Lower lobe of right lung (tissue), 2 donors: ENCODE measurements around the gene QSOX2. TPM values are rescaled to one million over a fixed set of nuclear protein-coding genes. Genes with fewer than 3 reads are reported as not detected.

Experiments used
- ATAC-seq, 2 donors: fragments of 200-7000 bp; cut with Tn5 transposase; one replicate each; pipeline ENCODE4 v1.9.1; 2020 to 2022; ENCODE audit warnings: mild to moderate bottlenecking in 2 of 2, moderate library complexity in 2 of 2
- DNase-seq: peaks from one replicate; pipeline ENCODE4 v3.0.0-alpha.2; 2020
- H3K27ac ChIP-seq: fragments of 200-600 bp; one replicate; pipeline ENCODE4 v1.8.0; 2022
- H3K27me3 ChIP-seq: fragments of 200-600 bp; one replicate; pipeline ENCODE4 v1.8.0; 2022; ENCODE audit warnings: low read depth
- H3K36me3 ChIP-seq: fragments of 200-600 bp; one replicate; pipeline ENCODE4 v1.8.0; 2022; ENCODE audit warnings: mild to moderate bottlenecking
- H3K4me1 ChIP-seq: fragments of 200-600 bp; one replicate; pipeline ENCODE4 v1.8.0; 2022
- H3K4me3 ChIP-seq: fragments of 200-600 bp; one replicate; pipeline ENCODE4 v1.8.0; 2022; ENCODE audit warnings: mild to moderate bottlenecking
- H3K9me3 ChIP-seq: fragments of 200-600 bp; one replicate; pipeline ENCODE4 v1.8.0; 2022
- CTCF ChIP-seq: fragments of 200-600 bp; IDR thresholded peaks from one replicate; pipeline ENCODE4 v1.8.0; 2022; ENCODE audit warnings: antibody characterized with exemption, mild to moderate bottlenecking
- intact Hi-C: fragments of 100-400 bp; cut with DNase I; formaldehyde crosslinking; loops from one replicate; pipeline ENCODE4 v1.11.0; 2022
- total RNA-seq: library from RNA; stranded (reverse); fragmentation: NEBNext Ultra II Directional; extraction: Animal tissue kit (Norgen Biotek cat#: 25700); gene quantifications from one replicate; pipeline ENCODE4 v1.2.1, GENCODE V29; 2021
- donor health status: DM: no; HTN: yes; CAD: no; lungs with severe emphysema.

The QSOX2 gene
- total RNA-seq, 1 donor from 2014 or later = 10.5 TPM

- no peak for TF ChIP-seq CTCF
- H3K4me1 ChIP-seq = no peaks in the 10 kb centered on the region
- no peak overlapping the region for H3K27ac ChIP-seq
- H3K27me3 ChIP-seq = peaks cover 18% of the 10 kb centered on the region
- intact Hi-C loops = no loop called here
- ATAC-seq = no peak
- H3K36me3 ChIP-seq = peaks cover 45% of the 10 kb centered on the region
- H3K4me3 ChIP-seq = no peak overlapping the region
- no peak for DNase-seq
- H3K9me3 ChIP-seq = peaks cover 2% of the 10 kb centered on the region
Observed at GRCh38 chr9:136208675-136209074, 36.9 kb downstream of the QSOX2 start.

DNA sequence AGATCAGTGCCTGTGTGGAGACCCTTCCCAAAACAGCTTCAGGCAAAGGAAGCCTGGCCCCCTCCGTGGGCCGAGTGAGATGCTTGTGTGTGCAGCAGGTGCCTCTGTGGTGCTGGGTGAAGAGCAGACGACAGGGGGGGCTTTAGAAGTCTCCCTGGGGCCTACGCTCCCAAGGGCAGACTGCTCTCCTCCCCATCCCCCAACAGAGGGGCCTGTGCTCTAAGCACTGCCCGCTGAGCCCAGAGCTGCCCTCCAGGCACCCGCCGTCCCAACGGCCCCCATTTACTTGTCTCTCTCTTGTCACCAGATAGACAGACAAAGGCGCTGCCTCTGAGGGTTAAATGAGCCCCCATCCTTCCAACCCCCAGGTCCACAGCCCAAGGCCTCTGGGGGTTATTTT, 38.0 kb downstream of the QSOX2 start:
- intact Hi-C loops = no loop called here
- ATAC-seq = no peak
- TF ChIP-seq CTCF = no peak
- Histone ChIP-seq H3K4me1 (no peaks in the 10 kb centered on the region), H3K36me3 (peaks cover 34% of the 10 kb centered on the region), H3K4me3 (no peak overlapping the region), H3K9me3 (no peaks in the 10 kb centered on the region), H3K27me3 (peaks cover 27% of the 10 kb centered on the region), H3K27ac (no peak overlapping the region)
- no peak for DNase-seq

GRCh38 chr9:136206602-136207275, 38.9 kb downstream of the QSOX2 start:
- no peaks in the 10 kb centered on the region for H3K9me3 ChIP-seq
- H3K4me1 ChIP-seq = no peaks in the 10 kb centered on the region
- intact Hi-C loops = no loop called here
- DNase-seq = no peak
- peaks cover 36% of the 10 kb centered on the region for H3K27me3 ChIP-seq
- H3K27ac ChIP-seq = no peak overlapping the region
- H3K36me3 ChIP-seq = peaks cover 26% of the 10 kb centered on the region
- no peak overlapping the region for H3K4me3 ChIP-seq
- no peak for TF ChIP-seq CTCF
- no peak for ATAC-seq

- no peak for TF ChIP-seq CTCF
- DNase-seq = no peak
- no peaks in the 10 kb centered on the region for H3K9me3 ChIP-seq
- no peak overlapping the region for H3K27ac ChIP-seq
- H3K4me3 ChIP-seq = no peak overlapping the region
- peaks cover 18% of the 10 kb centered on the region for H3K36me3 ChIP-seq
- ATAC-seq = no peak
- H3K4me1 ChIP-seq = no peaks in the 10 kb centered on the region
- peaks cover 47% of the 10 kb centered on the region for H3K27me3 ChIP-seq
- intact Hi-C loops = no loop called here
Observed at GRCh38 chr9:136205707-136205992, 40.0 kb downstream of the QSOX2 start.

DNA sequence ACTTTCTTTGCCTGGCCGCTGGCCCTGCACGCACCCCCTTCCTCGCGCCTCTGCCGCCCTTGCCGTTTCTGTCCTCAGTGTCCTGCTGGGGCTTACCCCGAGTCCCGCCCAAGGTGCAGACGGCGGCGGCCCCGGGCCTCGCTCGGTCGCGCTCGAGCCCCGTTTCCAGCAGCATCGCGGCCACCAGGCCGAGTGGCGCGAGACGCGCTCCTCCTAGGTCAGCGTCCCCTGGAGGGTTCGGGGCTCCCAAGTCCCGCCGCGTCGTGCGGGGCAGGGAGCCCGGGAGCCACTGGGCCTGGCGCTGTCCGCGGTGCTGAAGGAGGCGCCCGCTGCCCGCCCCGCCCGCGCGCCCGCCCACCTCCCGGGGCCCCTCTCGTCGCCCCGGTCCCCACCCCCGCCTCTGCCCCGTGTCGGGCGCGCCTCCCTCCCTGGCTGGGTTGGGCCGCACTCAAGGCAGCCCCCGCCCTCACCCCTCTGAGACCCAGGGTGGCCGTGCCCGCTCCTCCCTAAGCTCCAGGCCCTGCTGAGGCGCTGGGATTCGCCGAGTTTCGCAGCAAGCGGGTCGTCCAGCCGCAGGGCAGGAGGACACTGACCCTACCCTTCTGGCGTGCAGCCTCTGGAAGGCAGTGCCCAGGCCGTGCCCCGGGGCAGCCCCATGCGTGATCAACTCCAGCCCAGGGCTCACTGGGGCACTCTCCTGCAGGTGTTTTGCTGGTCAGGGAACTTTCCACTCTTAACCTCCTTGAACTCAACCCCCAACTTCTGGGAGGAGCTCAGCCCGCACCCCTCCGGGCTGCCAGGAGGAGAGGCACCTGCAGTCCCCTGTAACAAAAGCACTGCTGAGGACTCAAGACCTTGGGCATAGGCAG, 40.5 kb downstream of the QSOX2 start, which contains the start of gene LHX3:
Gene LHX3 (minus strand): TSS at position 291 of the 869 bp plus-strand sequence. CDS start 116 bp downstream, at position 175.
- no peaks in the 10 kb centered on the region for H3K9me3 ChIP-seq
- H3K27me3 ChIP-seq = peaks cover 53% of the 10 kb centered on the region
- ATAC-seq (peak; percentile 50 to 57), DNase-seq (no peak)
- no peak within 1 kb of the TSS for H3K4me3 ChIP-seq
- H3K27ac ChIP-seq = no peak within 1 kb of the TSS
- intact Hi-C loops = no loop called here
- no peaks in the 10 kb centered on the region for H3K4me1 ChIP-seq
- no peak for TF ChIP-seq CTCF
- H3K36me3 ChIP-seq = peaks cover 14% of the 10 kb centered on the region
